Measurements from ENCODE around the gene FRMD3. TPM values are rescaled to one million over a fixed set of nuclear protein-coding genes. Genes with fewer than 3 reads are reported as not detected.
"Not testable (repeated sequence)": the region's sequence is repeated elsewhere in the genome, so short reads cannot be mapped to it uniquely, and the experiment has no call there.

FRMD3 gene
- total RNA-seq, 1 donor from 2014 or later = 10.1 TPM

DNA sequence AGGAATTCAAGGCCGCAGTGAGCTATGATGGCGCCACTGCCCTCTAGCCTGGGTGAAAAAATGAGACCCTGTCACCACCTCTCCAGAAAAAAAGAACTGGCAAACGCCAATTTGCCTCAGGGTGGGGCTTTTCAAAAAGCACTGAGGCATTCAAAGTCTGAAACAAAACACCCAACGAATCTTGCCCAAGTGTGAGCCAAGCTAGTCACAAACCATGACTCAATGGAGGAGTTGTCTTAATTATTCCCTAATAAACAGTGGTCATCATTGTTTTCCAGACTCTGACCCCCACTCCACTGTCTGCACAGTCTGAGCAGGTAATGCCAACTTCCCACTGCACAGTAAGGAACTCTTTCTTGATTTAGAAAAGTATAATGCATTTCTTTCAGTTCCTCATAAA is 16.8 kb downstream of the FRMD3 start:
- DNase-seq = no peak

DNA sequence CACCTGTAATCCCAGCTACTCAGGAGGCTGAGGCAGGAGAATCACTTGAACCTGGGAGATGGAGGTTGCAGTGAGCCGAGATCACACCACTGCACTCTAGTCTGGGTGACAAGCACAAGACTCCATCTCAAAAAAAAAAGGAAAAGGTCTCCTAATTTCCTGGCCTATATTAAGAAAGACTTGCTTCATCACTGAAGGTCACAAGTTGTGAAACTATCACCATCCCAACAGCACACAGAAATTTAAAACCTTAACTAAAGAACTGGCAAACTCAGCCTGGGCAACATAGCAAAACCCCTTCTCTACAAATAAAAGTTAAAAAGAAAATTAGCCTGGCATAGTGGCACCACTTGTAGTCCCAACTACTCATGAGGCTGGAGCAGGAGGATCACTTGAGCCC is 17.2 kb downstream of the FRMD3 start:
- no peak for DNase-seq

DNA sequence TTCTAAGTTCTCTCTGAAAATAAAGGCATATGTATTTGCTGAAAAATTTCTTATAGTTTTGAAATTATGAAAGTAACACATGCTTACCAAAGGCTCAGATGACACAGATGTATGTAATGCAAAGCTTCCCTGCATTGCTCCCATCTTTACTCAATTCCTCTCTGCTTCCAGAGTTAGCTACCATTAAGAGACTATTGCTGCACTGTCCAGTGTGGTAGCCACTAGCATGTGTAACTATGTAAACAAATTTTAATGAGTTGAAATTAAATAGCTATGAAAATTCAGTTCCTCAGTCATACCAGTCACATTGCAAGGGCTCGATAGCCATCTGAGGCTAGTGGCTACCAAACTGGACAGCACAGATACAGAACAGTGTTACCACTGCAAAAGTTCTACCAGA is 17.9 kb downstream of the FRMD3 start:
- no peak for DNase-seq

DNA sequence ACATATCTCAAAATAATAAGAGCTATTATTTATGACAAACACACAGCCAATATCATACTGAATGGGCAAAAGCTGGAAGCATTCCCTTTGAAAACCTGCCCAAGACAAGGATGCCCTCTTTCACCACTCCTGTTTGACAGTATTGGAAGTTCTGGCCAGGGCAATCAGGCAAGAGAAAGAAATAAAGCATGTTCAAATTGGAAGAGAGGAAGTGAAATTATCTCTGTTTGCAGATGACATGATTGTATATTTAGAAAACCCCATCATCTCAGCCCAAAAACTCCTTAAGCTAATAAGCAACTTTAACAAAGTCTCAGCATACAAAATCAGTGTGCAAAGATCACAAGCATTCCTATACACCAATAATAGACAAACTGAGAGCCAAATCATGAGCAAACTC is 20.2 kb downstream of the FRMD3 start:
- not testable (repeated sequence) for DNase-seq

DNA sequence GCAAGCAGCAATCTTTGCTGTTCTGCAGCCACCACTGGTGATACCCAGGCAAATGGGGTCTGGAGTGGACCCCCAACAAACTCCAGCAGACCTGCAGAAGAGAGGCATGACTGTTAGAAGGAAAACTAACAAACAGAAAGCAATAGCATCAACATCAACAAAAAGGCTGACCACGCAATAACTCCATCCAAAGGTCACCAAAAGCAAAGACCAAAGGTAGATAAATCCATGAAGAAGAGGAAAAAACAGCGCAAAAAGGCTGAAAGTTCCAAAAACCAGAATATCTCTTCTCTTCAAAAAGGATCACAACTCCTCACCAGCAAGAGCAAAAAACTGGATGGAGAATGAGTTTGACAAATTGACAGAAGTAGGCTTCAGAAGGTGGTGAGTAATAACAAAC is 23.4 kb downstream of the FRMD3 start:
- no peak for DNase-seq

DNA sequence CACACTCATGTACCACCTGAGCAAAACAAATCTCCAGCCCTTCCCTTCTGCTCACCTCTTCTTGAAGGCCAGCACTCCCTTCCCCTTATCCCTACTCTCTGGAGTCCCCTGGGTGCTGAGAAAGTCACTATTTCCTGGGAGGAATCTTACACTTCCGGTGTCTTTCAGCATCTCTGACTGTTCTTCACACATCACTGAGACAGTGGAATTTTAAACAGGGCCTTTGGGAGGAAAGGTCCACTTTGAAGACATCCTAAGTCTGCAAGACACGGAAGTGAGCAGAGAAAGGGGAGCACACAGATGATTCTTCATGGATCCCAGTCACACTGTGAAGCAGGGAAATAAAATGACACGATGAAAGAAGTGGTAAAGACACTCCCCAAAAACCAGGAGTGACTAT is 25.6 kb downstream of the FRMD3 start:
- no peak for DNase-seq

DNA sequence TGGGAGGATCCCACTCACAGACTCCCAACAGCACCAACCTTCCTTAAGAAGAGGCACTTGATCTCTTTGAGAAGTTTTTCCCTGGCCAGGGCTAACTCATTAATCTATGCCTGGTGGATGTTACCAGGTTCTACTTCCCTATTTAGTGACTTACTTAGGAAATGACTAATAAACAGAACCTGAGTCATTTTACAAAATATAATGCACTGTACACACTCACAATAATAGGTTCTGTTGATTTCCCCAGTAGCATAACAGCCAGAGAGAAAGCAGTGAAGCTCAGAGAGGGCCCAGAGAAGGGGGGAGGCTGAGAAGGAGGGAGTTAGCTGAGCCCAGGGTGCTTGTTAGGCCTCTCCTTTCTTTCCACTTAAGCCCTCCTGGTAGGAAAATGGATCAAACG is 27.1 kb downstream of the FRMD3 start:
- DNase-seq = no peak

DNA sequence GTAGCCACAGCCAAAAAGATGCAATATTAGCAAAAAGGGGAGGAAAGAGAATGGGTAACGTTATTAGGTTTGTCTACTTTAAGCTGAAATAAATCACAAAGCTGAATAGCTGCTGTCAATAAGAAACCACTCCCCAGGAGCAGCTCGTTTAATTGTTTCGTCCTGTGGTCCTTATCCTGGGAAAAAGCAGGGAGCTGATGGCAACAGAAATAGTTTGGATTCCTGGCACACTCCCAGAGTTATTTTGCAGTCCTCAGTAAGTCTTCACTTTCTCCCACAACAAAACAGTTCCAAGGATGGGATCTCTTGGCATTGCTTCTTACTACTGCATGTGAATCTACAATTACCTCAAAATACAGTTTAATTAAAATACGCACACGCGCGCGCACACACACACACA is 28.8 kb downstream of the FRMD3 start:
- DNase-seq = peak; percentile 72

DNA sequence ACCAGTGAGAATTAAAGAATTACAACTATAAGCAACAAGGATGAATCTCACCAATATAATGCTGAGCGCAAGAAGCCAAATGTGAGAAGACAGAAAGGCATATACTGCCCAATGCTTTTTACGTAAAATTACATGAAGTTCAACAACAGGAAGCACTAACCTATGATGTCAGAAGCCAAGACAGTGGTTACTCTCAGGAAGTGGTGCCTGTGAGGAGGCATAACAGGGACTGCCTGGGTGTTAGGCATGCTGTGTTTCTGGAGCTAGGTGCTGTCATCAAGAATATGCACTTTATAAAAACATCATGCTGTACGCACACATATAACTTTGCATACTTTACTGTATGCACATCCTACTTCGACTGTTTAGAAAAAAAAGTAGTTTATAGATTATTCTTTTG is 30.1 kb downstream of the FRMD3 start:
- no peak for DNase-seq

DNA sequence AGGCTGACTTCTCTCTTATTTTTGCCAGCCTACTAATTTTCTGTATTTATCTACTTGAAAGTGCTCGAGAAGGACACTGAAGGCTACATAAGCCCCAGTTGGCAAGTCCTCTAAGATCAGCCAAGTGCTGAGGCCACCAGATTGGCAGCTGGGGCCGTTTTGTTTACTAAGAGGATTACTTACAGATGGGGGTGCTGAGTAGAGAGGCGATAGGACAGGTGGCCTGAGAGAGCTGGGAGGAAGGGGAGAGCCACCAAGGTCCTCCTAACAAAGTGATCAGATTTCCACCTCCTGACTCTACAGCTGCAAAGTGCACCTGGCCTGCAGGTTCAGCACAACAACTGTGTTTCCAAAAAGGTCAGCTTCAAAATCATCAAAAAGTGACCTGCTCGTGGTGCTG is 32.9 kb downstream of the FRMD3 start:
- DNase-seq = no peak

DNA sequence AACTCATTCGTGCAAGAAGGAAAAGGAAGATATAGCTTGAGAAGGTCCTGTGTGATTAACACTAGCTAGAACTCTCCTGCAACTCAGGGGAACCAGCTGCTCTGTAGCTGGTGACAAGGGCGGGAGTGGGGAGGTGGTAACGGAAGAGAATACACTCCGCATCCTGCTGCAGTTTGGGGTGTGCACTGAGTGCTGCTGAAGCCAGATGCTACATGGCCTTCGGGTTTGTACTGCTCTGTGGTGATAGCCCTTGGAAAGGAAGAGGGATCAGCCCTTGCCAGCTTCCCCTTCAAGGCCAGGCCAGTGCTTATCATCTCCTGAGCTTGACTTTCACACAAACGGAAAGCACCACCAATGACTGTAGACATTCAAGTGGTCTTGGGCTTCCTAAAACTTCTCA is 34.3 kb downstream of the FRMD3 start:
- no peak for DNase-seq

DNA sequence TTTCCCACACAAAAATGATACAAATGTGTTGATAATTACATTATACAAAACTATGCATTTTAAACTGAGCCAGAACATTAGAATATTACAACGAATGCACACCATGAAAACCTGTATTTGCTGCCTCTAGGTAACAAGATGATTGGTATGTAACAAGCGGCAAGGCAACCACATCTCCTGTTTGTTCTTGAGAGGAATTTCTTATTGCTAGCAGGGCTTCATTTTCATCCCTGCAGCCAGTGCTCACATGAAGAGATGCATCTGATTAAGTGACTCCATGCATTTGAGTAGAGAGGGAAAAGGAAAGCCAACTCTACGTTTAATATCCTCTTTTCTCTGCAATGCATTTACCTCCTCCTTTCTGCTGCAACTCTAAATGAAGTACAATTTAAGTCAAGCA is 36.6 kb downstream of the FRMD3 start:
- no peak for DNase-seq

DNA sequence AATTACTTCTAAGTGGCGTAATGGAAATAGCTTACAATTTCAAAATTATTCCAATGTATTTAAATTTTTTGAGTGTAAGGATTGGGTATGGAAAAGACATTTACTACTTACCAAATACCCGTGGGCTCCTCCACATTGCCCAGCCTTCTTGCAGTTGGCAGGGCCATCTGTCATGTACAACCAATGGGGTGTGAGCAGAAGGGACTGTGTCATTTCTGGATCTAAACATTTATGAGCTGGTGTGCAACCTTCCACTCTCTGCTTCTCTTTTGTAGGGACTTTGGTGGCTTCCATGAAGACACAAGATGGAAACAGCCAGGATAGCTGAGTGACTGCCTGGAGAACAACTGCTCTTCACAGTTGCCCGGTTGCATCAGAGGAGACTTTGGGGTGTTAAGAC is 40.8 kb downstream of the FRMD3 start:
- no peak for DNase-seq

DNA sequence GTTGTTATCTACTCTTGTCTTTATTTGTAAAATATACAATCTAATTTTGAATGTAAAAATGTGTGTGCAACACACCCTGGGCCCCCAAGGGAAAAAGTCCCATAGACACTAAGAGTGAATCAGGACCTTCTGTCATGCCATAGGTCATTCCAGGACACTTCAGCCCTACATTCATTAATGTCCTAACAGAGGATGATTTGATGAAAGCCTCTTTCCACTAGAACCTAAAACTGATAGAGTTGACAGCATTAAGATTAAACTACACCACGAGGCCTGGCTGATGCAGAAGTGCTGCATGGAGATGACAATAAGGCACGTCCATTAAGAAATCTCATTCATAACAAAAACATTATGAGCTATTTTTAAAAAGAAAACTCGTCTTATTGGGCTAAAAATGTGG is 46.2 kb downstream of the FRMD3 start:
- no peak for DNase-seq

DNA sequence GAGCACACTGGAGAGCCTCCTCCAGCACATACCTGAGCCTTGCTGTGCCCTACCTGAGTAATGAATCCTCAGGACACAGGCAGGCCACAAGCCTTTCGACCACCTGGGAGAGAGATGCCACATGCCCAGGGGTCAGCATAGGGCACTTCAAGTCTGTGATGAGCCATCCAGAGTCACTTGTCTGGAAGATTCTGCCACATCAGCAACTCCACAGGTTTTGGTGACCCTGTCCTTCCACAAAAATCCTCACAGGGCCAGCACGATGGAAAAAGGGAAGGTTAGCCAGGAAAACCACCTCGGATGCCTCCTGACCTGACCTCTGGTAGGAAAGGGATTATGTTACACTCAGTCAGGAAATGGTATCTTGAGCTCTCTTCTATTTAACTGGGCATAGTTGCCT is 46.8 kb downstream of the FRMD3 start:
- no peak for DNase-seq

DNA sequence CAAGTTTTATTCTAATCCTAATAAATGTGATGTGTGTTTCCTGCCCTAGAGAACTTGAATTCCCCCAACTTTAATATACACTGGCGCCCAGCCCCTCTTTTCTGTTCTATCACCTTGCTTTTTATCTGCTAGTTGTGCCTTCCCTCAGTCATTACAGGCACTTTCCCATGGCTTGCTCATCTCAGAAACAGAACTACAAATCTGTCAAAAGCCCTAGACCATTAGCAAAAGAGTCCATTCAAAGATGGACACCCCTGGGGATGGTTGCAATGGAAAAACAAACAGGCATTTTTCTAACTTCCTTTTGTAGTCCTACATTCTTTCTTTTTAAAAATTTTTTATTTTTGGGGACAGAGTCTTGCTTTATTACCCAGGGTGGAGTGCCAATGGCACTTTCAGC is 48.2 kb downstream of the FRMD3 start:
- DNase-seq = no peak

DNA sequence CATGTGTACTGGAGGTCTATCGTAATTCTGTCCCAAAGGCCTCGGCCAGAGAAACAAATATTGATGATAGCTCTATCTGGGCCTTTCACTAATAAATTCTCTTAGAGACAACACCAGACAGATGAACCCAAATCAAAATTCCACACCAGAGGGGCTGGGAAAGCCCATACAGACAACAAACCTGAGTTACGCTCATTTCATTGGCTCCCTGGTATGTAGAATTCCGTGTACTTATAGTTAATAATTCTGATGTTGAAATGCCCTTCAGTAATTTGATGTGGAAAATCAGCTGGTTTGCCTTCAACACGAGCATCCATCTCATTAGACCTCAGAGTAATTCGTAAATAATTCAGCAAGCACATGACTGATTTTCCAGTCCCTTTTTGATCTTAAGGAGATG is 53.2 kb downstream of the FRMD3 start:
- no peak for DNase-seq

DNA sequence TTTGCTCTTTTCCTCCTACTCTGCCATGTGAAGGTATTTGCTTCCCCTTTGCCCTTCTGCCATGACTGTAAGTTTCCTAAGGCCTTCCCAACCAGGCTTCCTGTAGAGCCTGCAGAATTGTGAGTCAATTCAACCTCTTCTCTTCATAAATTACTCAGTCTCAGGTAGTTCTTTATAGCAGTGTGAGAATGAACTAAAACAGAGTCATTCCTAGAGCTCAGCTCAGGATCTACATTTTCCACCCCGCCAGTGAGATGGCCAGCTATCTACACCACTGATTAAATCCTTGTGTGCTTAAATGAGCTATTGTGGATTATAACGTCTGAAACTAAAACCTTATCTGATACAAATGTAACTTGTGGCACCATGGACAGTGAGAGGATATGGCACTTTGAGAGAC is 55.0 kb downstream of the FRMD3 start:
- no peak for DNase-seq

DNA sequence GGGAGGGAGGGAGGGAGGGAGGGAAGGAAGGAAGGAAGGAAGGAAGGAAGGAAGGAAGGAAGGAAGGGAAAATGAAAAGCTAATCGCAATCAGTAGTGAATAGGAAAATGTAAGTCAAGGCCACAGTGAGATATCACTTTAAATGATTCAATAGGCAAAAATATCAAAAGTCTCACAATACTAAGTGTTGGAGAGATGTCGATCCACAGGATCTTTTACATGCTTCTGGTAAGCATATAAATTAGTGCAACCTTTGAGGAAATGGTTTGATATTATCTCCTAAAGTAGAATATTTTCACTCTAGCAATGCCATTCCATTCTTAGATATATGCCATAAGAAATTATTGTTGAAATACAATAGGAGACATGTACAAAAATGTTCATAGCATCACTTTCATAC is 58.4 kb downstream of the FRMD3 start:
- no peak for DNase-seq

DNA sequence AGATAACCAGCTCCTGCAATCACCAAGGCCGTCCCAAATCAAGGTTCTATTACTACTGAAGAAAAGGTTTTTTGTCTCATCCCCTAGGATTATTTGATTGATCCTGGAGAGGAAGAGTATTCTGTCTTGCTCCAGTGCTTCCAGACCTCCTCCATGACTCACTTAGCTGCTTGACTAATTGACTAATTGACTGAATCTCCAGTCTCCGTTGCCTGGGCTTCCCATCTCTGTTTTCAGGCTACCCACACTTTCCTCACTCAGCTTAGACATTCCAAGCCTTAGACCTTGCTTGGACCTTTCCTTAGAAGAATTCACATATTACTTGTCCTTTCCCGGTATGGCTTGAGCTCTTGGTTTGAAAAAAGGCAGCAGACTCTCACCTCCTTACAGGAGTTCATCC is 60.6 kb downstream of the FRMD3 start:
- no peak for DNase-seq

DNA sequence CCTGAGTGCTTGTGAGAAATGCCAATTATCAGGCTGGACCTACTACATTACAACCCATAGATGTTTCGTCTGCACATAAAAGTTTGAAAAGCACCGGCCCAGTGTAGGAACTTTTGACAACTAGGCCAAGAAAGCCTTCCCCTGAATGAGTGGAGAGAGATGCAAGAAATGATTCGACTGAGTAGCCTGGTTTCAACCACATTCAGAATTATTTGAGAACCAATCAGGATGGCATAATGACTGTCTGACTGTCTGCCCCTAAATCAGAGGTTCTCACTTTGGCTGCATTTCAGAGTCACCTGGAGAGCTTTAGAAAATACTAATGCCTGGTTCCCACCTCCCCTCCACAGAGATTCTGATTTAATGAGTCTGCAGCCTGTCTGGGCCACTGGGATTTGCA is 61.1 kb downstream of the FRMD3 start:
- no peak for DNase-seq

DNA sequence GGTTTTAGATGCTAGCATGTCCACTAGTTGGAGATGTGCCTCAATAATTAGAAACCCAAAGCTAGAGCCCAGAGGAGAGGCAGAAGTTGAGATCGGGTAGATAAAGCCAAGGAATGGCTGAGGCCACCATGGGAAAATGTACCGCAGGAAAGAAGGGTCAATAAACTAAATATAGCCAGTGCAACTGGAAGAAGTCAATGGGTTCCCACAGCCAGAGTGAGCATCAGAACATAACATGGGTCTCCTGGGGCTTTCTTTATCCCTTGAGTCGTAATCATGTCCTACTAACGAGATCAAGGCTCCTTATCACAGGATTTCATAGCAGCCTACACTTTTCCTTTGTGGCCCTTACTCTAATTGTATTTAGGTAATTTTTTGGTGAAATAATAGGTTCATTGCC is 61.7 kb downstream of the FRMD3 start:
- no peak for DNase-seq

DNA sequence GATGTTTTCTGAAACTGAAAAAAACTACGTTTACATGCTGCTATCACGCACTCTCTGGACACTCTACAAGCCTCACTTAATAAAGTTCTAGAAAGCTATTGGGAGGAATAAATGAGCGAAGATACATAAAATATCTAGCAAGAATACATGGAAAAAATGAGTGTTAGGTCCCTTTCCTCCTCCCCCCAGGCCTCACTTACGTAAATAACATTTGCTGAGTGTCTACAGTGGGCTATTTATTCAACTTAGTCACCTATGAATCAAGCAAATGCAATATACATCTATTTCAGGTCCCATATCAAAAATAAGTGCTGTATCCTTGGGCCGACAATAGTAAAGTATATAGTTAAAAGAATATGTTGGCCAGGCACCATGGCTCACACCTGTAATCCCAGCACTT is 62.5 kb downstream of the FRMD3 start:
- DNase-seq = no peak

DNA sequence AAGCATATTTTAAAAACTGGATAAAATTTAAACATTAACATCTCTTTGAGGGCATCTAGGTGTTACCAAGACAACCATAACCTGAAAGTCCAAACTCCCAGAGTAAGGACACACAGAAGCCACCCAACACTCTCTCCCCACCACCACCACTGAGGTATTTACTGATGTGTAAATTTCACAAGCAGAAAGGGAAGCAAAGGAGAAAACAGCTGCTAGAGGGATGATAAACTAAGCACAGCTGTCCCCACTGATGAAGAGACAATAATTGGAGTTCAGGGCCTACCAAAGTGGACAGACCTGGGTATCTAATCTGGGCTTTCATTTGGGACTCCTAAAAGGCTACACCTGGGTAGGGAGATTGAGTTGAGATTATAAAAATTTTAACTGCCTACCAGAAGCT is 63.6 kb downstream of the FRMD3 start:
- no peak for DNase-seq

DNA sequence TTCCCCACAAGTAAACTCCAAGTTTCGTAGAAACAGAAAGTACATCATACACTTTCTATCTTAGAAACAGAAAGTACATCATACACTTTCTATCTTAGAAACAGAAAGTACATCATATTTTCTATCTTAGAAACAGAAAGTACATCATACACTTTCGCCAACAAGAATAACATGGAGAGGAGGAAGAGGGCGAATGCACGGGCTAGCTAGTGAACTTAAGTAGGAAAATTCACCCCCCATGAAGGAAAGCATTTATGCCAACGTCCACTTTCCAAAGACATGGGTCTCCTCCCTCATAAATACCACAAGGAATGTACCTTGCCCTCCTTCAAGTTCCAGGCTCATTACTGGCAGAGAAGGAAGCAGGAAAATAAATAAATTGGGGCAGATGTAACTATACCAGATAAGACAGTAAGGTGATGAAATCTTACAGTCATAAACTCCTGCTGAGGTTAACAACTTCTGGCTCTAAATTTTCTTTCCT is 64.7 kb downstream of the FRMD3 start:
- DNase-seq = no peak

DNA sequence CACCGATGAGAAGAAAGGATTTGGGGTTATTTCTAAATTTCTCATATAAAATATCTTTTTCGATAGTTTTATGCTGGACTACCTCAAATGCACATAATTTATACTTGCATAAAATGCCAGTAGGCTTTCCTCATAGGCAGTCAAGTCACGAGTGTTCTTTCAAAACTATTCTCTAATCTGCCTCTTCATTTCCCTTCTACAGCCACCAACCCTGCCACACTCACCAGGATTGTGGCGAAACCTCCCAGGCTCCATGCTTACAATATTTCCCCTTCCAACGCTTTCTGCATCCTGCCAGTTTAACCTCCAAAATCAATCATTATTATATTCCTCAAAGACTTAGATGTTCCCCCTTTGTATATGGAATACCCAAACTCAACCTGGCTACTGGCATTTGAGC is 65.4 kb downstream of the FRMD3 start:
- no peak for DNase-seq
